Middle frontal gyrus (tissue), 1 donor: Measurements from ENCODE around the gene NFATC4.
"Not testable (repeated sequence)": the region's sequence is repeated elsewhere in the genome, so short reads cannot be mapped to it uniquely, and the experiment has no call there.

Experiments
- DNase-seq: peaks from one replicate; pipeline ENCODE4 v3.0.0-alpha.2; 2015; ENCODE audit warnings: low spot score; ENCODE audit errors: extremely low spot score

Gene NFATC4

DNA sequence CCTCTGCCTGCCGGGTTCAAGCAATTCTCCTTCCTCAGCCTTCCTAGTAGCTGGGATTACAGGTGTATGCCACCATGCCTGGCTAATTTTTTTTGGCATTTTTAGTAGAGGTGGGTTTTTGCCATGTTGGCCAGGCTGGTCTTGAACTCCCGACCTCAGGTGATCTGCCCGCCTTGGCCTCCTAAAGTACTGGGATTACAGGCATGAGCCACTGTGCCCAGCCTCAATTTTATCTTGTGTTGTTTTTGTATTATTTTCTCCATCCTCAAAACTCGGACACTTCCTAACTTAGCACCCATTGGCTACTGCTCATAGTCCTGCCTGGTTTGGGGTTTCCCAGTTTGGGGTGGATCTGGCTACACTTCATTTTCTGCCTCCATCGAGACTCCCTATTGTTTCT, 19.6 kb downstream of the NFATC4 start:
- DNase-seq: not testable (repeated sequence)

DNA sequence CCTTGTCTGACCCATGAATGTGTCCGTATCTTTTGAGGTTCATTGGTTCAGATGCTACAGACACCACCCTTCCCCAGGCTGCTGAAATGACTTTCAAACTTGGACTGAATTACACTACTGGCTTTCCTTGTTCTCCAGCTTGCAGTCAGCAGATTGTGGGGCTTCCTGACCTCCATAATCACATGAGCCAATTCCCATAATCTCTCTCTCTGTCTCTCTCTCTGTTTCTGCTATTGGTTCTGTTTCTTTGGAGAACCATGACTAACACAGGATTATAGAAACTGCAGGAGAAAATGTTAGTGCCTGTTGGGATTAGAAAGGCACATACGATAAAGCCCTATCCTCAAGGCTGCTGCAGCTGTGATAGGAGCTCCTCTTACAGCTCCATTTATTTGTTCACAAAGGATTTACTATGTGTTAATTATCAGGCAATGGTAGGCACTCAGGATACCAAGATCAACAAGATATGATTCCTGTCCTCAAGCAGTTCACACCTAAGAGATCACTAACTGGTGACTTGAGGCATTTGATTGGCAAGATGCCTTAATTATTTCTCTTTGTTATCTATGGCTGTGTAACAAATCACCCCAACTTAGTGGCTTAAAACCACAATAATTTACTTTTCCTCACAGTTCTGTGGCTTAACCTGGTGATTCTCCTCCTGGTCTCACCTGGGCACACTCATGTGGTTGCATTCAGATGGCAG, 20.6 kb downstream of the NFATC4 start:
- no peak for DNase-seq

DNA sequence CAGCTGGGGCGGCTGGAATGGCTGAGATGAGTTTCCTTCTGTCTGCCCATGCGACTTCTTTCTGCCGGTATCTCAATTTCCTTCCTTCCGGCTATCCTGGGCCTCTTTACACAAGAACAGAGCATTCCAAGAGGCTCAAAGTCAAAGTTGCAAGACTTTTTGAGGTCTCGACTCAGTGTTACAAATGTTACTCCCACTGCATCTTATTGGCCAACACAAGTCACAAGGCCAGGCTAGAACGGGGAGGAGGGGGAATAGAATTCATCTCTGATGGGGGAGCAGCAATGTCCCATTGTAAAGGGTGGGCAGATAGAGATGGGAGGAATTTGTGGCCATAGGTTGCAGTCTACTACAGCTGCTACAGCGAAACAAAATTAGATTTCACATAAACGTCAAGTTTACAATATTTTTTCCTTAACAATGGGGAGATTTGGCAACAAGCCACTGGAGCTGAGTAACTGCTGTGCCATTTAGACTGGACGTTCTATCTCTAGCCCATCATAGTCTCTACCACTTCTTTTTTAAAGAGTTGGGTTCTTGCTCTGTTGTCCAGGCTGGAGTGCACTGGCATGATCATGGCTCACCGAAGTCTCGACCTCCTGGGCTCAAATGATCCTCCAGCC, 21.4 kb downstream of the NFATC4 start:
- no peak for DNase-seq

DNA sequence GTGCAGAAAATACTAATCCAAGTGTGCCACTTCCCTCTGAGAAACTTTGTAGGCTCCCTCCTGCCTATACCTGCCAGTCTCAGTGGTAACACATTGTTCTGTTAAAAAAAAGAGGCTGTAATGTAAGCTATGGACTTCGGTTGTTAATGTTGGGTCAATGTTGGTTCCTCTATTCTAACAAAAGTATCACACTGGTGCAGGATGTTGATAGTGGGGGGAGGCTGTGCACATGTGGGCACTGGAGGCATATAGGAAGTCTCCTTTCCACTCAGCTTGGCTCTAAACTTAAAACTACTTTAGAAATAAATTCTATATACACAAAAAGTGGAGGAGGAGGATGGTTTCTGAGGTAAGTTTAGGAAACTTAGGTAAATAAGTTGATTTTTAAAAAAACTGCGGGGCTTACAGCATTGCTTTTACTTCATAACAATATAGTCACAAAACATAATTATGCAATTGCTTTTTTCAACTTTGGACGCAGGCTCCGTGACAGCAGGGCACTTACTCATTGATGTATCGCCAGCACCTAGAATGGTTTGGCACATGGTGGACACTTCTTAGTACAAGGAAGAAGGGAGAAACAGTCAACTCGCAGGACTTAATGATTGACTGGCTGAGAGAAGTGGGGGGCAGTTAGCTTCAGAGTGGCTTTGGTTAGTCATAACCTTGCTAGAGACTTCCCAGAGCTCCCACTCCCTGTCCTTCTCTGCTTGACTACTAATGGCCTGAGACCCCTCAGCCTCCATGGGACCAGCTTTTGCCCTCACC, 22.9 kb downstream of the NFATC4 start:
- DNase-seq: no peak

DNA sequence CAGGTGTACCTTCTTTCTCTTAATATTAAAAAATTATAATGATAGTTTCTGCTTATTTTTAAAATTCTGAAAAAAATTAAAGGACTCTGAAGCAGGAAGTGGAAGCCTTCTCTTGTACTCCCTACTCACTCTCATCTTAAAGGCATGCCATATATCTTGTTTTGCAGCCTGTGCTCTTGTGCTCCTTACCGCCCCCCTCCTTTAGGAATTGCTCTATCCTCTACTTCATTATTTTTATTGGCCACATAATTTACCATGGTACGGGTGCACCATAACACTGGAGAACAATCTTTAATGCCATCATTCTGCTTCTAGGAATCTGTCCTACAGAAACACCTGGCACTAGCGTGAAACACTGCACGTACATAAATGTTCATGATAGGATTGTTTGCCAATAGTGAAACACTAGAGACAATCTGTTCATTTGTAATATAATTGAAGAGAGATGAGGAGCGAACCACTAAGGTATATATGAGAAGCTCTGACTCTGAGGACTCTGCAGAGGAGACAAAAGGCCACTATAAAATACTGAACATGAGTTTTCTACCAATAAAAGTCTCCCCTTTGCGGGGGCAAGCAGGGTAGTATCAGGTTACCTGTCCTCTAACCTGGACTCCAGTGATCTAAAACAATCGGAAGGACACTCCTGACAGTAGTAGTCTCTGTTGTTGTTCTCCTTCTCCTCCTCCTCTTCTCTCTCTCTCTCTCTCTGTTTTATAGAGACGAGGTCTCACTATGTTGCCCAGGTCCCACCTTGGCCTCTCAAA, 24.5 kb downstream of the NFATC4 start:
- DNase-seq: no peak

DNA sequence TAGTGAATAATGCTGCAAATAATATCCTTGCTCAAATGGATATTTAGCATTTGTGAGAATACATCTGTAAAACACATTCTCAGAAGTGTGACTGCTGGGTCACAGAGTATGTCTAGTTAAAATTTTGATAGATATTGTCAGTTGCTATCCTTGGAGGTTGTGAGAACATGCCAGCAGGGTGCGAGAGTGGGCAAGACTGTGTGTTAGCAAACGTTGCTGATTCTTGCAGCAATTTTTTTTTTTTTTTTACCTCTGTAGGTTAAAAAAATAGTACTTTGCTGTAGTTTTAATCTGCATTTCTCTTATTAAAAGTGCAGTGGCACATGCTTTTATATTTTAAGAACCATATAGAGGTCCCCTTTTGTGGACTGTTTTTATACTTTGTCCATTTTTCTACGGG, 26.3 kb downstream of the NFATC4 start:
- no peak for DNase-seq

DNA sequence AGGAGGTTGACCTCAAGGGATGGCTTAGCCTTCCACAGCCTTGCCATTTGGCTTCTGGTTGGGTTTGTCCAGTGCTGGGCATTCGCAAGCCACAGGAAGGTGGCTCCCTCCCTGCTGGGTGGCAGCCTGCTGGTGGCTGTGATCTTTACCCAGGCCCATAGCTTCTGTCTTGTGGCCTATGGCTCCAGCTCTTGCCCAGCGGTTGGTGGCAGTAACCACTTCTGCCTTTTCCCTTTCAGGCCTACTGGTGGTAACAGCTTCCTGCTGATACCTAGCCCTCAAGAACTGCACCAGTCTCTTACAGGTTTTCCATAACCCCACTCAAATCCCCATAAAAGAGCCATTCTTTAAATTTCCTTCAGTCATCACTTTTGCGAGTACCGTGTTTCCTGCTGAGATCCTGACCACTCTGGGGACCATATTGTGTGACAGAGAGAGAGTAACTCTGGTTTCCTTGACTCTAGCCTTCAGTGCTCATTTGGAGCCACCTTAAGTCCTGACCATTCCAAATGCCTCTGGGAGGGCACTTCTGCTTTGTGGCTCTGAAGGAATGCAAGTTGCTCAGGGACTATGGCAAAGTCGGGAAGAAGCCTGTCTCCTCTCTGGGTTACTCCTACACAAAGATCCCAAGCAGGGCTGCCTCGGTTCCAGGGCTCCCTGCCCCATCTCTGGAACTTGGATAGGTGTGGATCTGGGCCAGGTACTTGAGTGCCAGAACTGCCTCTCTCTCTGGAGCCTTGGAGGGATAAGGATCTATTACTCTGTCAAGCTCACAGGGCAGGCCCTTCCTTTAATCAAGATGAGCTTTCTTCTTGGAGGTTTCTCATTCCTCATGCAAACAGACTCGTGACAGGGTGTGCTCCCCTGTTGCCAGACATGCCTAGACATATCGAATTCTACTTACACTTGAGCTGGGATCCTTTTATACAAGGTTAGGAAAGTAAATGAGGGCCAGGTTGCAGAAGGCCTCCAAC, 27.9 kb downstream of the NFATC4 start:
- DNase-seq: no peak

DNA sequence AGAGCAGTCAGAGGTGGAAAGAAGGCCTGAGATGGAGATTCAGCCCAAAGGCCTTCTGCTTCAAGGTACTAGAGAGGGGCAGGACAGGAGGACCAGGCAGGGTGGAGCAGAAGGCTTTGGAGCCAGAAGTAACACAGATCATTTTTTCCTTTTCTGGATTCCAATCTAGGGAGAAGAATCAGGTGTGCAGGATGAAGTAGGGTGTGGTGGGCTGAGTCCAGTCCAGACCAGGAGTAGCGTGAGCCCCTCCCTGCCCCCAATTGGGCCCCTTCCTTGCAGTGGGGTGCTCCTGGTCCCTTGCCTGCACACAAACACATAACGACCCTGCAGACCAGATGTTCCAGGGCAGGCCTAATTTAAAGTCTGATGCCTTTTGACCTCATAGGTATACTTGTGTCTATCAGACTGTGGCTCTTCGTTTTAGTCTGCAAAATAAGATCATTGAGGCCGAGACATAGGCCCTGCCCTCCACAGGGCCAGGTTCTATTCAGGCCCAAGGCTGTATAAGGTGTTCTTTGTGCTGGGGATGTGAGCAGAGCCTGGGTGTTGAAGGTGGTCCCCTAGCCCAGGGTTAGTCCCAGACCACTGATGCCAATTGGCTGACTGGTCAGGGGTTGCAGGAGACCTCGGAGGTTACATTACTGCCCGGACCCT, 29.8 kb downstream of the NFATC4 start:
- DNase-seq: no peak

DNA sequence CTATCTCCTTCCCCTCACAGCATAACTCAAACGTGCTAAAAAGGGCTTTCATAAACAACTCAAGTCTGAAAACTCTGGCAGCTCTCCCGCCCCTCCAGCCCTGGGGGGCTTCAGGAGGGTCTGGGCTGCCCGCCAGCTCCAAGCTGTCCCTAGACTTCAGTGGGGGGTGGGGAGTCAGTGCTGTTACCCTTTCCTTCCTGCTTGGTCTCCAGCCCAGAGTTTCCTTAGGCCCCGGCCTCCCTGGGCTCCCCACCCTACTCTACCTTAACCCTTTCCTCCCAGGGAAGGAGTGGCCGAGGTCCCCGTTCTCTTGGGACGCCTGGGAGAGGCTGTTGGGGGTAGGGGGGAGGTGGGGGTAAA, 30.3 kb downstream of the NFATC4 start:
- DNase-seq: no peak

DNA sequence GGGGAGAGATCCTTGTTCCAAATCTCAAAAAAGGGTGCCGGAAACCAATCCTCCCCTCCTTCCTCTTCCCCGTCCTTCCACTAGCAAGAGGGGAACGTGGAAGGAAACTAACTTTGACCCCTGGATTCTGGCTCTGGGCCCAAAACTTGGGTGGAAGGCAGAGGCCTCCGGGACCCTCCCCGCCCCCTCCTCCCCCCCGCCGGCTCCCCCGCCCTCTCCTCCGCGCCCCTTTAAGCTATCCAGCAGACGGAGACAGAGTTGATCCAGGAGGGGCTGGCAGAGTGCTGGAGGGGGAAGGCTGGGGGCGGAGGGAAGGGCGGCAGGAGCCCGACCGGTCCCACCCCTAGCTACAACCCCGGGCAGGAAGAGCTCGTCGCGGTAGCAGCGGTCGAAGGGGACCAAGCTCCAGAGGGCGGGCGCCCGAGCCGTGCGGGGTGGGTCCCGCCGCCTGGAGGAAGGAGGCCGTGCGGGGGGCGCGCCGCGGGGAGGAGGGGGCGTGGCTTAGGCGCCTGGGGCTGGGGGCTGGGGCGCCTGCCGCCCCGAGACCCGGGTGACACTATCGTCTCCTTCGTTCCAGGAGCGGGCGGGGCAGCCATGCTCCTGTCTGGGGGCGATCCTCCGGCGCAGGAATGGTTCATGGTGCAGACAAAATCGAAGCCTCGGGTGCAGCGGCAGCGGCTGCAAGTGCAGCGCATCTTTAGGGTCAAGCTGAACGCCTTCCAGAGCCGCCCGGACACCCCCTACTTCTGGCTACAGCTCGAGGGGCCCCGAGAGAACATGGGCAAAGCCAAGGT, 30.9 kb downstream of the NFATC4 start, which contains the start of gene NYNRIN:
TSS of gene NYNRIN (plus strand) at position 351 of the 794 bp plus-strand sequence. CDS start at position 595, 244 bp downstream.
- DNase-seq: no peak

DNA sequence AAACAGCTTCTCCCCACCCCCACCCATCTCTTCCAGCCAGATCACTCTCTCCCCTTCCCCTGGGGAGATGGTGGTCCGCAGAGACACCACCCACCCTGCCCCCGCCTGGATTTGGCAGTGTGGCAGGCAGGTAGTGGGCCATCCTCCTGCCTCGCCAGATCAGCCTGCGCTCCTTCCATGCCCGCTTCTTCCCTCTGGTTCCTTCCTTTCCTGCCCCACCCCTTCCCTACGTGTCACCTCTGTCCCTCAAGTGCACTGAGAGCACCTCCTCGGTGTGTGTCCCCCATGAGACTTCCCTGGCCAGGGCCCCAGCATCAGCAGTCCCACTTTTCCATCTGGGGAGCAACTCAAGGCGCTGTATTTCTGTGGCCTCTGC, 31.5 kb downstream of the NFATC4 start:
- no peak for DNase-seq

DNA sequence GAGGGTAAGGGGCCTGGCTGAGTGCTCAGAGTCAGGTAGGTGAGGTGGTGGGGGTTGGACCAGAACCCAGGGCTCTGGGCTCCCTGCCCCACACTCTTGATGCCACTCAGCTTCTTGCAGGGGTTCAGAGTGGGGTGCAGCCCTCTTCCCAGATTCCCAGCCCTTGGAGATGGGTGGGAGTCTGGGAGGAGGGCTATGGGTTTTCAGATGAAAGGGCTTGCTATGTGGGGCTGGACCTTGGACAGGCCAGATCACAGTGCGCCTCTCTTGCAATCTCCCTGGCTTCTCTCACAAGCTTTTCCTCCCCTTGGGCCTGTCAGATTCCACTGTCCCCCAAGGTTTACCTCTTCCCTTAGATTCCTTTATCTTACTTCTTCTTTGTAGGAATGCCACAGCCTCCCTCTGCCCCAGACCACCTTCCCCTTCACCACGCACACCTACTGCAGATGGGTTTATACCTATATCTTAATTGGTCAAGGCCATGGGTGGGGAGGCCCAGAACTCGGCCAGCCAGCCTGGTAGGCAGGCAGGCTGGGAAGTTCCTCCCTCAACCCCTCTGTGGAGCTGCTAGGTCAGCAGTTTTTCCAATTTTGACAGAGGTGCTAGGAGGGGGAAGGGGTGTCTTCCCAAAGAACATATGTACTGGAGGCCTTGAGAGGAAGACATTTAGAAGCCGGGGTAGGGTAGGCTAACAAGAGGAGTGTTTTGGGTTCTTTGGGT, 32.2 kb downstream of the NFATC4 start:
- DNase-seq: no peak

DNA sequence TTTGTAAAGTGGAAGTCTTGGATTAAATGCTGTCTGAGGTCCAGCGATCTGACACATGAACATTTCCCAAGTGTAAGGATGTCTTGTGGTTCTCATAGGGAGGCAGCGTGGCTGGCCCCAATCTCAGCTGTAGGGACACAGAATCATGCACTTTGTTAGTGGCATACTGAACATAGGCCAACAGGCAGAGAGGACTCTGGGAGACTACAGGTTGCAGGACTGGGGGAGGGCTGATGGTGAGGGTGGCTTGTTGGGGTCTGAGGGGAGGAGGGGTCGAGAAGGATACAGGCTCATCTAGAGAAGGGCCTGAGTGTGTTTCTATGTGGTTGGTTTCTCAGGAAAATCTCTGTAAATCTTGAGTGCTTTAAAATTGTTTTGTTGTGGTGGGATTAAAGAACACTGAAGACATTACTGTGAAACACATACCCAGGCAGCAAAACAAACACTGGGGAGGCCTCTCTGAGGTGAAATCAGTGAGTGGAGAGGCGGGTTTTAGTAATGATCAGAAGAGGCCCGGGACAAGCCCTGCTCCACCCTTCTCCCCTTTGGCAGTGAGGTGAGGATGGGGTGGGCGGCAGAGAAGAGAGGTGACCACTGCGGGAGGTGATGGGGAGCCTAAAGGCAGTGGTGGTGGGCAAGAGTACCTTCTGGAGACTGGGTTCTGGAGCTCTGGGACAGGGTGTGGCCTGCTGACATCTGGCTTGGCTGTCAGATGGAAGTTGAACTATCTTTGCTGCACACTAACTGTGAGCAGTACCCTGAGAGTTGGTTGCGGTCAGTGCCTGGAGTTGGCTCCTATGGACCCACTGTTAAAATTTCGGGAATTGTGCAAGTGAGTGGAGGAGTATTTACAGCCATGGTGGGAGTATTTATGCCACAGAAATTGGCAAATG, 34.1 kb downstream of the NFATC4 start:
- DNase-seq: no peak

DNA sequence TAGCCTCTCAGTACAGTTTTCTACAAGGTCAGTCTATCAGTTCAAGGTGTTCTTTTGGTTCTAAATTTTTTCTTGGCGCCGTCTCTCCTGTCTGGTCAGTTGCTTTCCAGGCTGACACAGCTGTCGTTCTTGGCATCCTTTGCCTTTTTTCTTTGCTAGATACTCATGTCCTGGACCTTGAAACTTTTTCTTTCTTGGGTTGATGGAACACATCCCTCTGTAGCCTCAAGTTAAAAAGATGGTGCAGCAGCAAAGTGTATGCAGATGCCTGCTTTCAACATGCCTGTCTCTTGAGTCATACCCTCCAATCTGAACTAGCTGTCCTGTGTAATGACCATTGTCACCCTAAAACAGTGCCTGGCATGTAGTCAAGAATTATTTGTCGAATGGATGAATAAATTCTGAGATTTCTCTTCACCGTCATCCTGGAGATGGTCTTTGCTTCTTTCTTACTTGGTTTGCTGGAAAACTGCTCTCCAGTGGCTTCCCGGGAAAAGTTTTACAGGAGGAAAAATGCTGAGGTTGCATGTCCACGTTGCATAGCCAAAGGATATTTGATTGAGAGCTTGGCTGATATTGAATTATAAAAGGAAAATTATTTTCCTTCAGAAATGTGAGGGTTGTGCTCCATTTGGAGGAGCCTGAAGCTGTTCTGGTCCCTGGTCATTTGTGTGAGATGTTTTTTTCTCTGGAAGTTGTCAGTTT, 35.5 kb downstream of the NFATC4 start:
- no peak for DNase-seq

DNA sequence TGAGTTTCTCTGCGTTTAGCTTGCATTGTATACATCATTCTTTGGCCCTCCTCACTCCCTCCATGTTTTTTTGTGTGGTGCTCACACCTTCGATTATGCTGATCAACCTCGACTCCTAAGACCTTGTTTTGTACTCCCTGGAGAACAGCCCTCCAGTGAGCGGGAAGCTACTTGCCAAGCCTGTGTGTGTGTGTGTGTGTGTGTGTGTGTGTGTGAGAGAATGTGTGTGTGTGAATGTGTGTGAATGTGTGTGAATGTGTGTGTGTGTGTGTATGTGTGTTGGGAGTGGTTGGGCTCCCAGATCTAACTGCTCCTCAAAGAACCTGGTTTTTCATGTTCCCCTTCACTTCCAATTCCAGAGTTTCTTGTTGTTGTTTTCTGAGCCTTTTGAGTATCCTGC, 36.8 kb downstream of the NFATC4 start:
- DNase-seq: no peak

DNA sequence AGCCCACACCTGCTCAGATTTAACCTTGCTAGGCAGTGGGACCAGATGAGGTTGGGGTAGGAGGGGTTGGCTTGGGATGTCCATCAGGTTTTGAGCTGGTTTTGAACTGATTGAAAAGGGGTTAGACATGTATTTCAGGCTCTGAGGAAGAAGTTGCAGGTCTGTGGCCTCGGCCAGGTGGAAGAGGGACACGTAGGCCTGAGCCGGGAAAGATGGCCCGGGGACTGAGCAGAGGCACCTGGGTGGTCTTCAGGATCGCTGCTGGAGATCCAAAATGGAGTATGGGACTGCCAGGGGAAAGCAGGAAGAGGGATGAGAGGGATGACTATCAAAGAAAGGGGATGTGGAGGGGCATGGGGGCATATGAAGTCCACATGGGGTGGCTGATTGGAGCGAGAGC, 38.4 kb downstream of the NFATC4 start:
- no peak for DNase-seq
